ENCODE results near the gene POC1A. TPM values are rescaled to one million over a fixed set of nuclear protein-coding genes. Genes with fewer than 3 reads are reported as not detected.

The POC1A gene
- total and polyA plus RNA-seq, 10 of the 15 experiments (the other 5 are each of a cell fraction or from before 2014, with no cell fraction given) = 8.5 to 49.8 (median 23.5) TPM

DNA sequence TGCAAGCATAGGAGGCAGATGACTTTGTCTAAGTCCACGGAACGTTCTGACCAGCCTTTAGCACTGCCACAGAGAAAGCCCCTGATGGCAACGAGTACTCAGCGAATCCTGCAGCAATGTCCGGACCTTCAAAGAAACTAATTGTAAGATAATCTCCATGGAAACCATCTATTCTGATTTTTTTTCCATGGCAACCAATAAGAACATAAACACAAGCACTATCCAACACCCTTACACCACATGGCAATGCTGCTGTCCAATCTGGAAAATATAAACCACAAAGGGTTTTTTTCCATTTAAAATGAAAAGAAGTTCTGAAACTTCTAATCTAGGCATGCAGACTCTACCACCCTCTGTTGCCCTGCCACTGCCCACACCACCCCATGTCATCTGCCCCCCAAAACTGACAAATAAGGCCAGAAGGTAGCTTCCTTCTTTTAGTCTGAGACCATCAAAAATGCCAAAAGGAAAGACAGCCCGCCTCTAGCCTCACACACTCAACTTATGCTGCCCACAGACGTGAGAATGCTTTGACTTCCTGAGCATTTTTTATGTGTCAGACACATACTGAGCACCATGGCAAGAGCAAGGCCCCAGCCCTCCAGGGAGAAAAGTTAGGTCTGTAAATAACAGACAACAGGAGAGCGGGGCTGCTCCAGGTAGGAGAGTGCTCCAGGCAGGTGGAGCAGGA is 44.5 kb downstream of the POC1A start:
- ATAC-seq = no peak

More for the DNA sequence above, 44.5 kb downstream of the POC1A start:
- DNase-seq (ENCODE audit: low read depth, low spot score) (no peak), FAIRE-seq (no peak)
- H2AFZ ChIP-seq (ENCODE audit: control insufficient read depth, low read depth, low read length) = no peak overlapping the region
- no TSS peak for BruUV-seq (replicated peaks)
- H3K4me1 ChIP-seq (ENCODE audit: control insufficient read depth, insufficient read depth, low read length) = no peaks in the 10 kb centered on the region
- no peaks in the 10 kb centered on the region for H3K27me3 ChIP-seq (replicated peaks in 1 of 2; ENCODE audit: control insufficient read depth in 2 of 2, insufficient read depth in 2 of 2, low read length in 1 of 2)
- H3K9ac ChIP-seq (ENCODE audit: control insufficient read depth, insufficient read depth, low read length) = no peak overlapping the region; the same call in 1 of the 2 replicates
- 98% methylated on average over 8 of the region's 8 CpGs for WGBS (ENCODE audit: insufficient coverage, insufficient replicate concordance, low lambda C conversion rate, missing lambda C conversion rate)
- ChIA-PET SMC1A (ENCODE audit: uncharacterized antibody, unreplicated experiment) (interaction anchor here (1.3 to 2.4 kb wide), 4 partner anchors 12 to 108 kb away, joined by 4 to 12 read pairs (median 7); no protein-coding TSS in a partner anchor), POLR2A (no interaction called here), RAD21 (ENCODE audit: unreplicated experiment) (interaction anchor here (2.2 to 3.1 kb wide), 3 partner anchors 53 to 106 kb away, joined by 9 to 17 read pairs (median 16); partner anchors contain the start of gene DUSP7), CTCF (interaction anchor here (1.0 to 3.5 kb wide), 6 partner anchors 10 to 108 kb away, joined by 3 to 19 read pairs (median 18); no protein-coding TSS in a partner anchor)
- peaks cover 1 to 8% of the 10 kb centered on the region in 2 experiments; a peak in 2 of 4 replicates for H3K36me3 ChIP-seq (ENCODE audit: control insufficient read depth in 2 of 2, insufficient read depth in 2 of 2, low read length in 1 of 2)
- TF ChIP-seq E2F4 (IDR thresholded peaks at IDR 0.05; ENCODE audit: low read depth, low read length) = no peak
- no peak for TF ChIP-seq TAF1 (IDR thresholded peaks at IDR 0.05; ENCODE audit: borderline replicate concordance, low read depth, low read length)
- TF ChIP-seq IKZF1 (conservative IDR thresholded peaks at IDR 0.05) = no peak
- no peak for TF ChIP-seq GABPA (IDR thresholded peaks at IDR 0.05; ENCODE audit: low read depth)
- TF ChIP-seq MEF2A (IDR thresholded peaks at IDR 0.05; ENCODE audit: insufficient read depth, low read depth, low read length) = no peak
- no peak for TF ChIP-seq IRF4 (IDR thresholded peaks at IDR 0.05; ENCODE audit: low read depth, low read length)
- TF ChIP-seq GATAD2B (conservative IDR thresholded peaks at IDR 0.05; ENCODE audit: low read depth) = no peak
- TF ChIP-seq, protein P1, sequence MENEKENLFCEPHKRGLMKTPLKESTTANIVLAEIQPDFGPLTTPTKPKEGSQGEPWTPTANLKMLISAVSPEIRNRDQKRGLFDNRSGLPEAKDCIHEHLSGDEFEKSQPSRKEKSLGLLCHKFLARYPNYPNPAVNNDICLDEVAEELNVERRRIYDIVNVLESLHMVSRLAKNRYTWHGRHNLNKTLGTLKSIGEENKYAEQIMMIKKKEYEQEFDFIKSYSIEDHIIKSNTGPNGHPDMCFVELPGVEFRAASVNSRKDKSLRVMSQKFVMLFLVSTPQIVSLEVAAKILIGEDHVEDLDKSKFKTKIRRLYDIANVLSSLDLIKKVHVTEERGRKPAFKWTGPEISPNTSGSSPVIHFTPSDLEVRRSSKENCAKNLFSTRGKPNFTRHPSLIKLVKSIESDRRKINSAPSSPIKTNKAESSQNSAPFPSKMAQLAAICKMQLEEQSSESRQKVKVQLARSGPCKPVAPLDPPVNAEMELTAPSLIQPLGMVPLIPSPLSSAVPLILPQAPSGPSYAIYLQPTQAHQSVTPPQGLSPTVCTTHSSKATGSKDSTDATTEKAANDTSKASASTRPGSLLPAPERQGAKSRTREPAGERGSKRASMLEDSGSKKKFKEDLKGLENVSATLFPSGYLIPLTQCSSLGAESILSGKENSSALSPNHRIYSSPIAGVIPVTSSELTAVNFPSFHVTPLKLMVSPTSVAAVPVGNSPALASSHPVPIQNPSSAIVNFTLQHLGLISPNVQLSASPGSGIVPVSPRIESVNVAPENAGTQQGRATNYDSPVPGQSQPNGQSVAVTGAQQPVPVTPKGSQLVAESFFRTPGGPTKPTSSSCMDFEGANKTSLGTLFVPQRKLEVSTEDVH (IDR thresholded peaks at IDR 0.05; ENCODE audit: low read depth, partially characterized antibody) = no peak
- intact Hi-C loops (cut with micrococcal nuclease; ENCODE audit: unreplicated experiment) = loop anchor here (5.0 kb wide), 1 partner anchor 52 kb away; the partner anchor contains the start of gene DUSP7
- H3K9me3 ChIP-seq (replicated peaks; ENCODE audit: control insufficient read depth, insufficient read depth, low read length) = no peaks in the 10 kb centered on the region
- H3K27ac ChIP-seq (ENCODE audit: control insufficient read depth, insufficient read depth) = no peak overlapping the region
- no peak overlapping the region for H3K4me3 ChIP-seq
- in situ Hi-C loops (cut with MboI) = no loop called here
- H3K79me2 ChIP-seq (ENCODE audit: control insufficient read depth, insufficient read depth, low read length) = no peaks in the 10 kb centered on the region
- H4K20me1 ChIP-seq (ENCODE audit: control insufficient read depth, insufficient read depth) = no peaks in the 10 kb centered on the region
- no peak overlapping the region for H3K4me2 ChIP-seq (ENCODE audit: control insufficient read depth, insufficient read depth)

Measured in GM12878 (cell line).